HCT116 (cell line): ENCODE data around the gene ARHGAP27. TPM values are rescaled to one million over a fixed set of nuclear protein-coding genes. Genes with fewer than 3 reads are reported as not detected.
"Not testable (repeated sequence)": the region's sequence is repeated elsewhere in the genome, so short reads cannot be mapped to it uniquely, and the experiment has no call there.

Experiments used
- ATAC-seq: fragments of 200-7000 bp; cut with Tn5 transposase; 2 replicates; pipeline ENCODE4 v1.9.1; 2020; ENCODE audit warnings: mild to moderate bottlenecking, moderate library complexity
- BruUV-seq: library from RNA; stranded (reverse); fragments of 400-500 nt; replicated peaks from 2 replicates; lab custom pipeline; 2021; lab: Mats Ljungman, UMichigan
- CTCF ChIA-PET: fragments of 300-600 bp; sonication (Branson Sonifier 250); formaldehyde crosslinking; loops from one replicate; lab custom pipeline; 2021; ENCODE audit warnings: antibody characterized with exemption; lab: Charles Lee
- POLR2A ChIA-PET: fragments of 300-600, 350-600 bp; sonication (Branson Sonifier 250); formaldehyde crosslinking; loops from one replicate; lab custom pipeline; 2021; ENCODE audit warnings: antibody characterized with exemption; lab: Charles Lee
- RAD21 ChIA-PET, 2 experiments: fragments of 300-600 bp; sonication (Branson Sonifier 250); formaldehyde crosslinking; loops; one replicate each; lab custom pipeline; 2023; ENCODE audit warnings: low total read pairs in 2 of 2; ENCODE audit not compliant: uncharacterized antibody in 2 of 2, unreplicated experiment in 2 of 2, low non-redundant PET in 1 of 2; lab: Charles Lee
- DNase-seq: peaks from one replicate; pipeline ENCODE4 v3.0.0-alpha.2; 2010; ENCODE audit warnings: low read depth, low spot score
- H2AFZ ChIP-seq: fragments of 200-600 bp; shearing (Covaris generic), sonication (generic); 2 replicates; pipeline ENCODE4 v1.6.1; 2017; ENCODE audit warnings: low read depth, mixed run types, mixed read lengths, antibody characterized with exemption, low read length; ENCODE audit not compliant: poor library complexity, severe bottlenecking
- H3K27ac ChIP-seq: 2 replicates; pipeline ENCODE4 v1.5.1; 2012; ENCODE audit warnings: low read depth, low read length
- H3K27me3 ChIP-seq: fragments of 200-600 bp; sonication (generic); 2 replicates; pipeline ENCODE4 v1.6.1; 2016; ENCODE audit warnings: mixed run types, low read length, mixed read lengths; ENCODE audit not compliant: insufficient read depth
- H3K36me3 ChIP-seq, 2 experiments: fragments of 200-500 bp in 1 of 2; fragments of 200-600 bp in 1 of 2; sonication (Bioruptor generic) in 1 of 2; sonication (generic) in 1 of 2; 2 replicates each; pipeline versions ENCODE4 v1.5.1 to v1.6.1; 2014 to 2016; ENCODE audit warnings: low read length in 2 of 2, inconsistent platforms in 1 of 2, mixed read lengths in 1 of 2, mixed run types in 1 of 2; ENCODE audit not compliant: insufficient read depth in 2 of 2, control insufficient read depth in 1 of 2
- H3K4me1 ChIP-seq, 2 experiments: fragments of 200-600 bp in 1 of 2; sonication (generic) in 1 of 2; 2 replicates each; pipeline versions ENCODE4 v1.5.1 to v1.6.1; 2012 to 2017; ENCODE audit warnings: low read length in 2 of 2, inconsistent platforms in 1 of 2, mild to moderate bottlenecking in 1 of 2, mixed read lengths in 1 of 2, mixed run types in 1 of 2, moderate library complexity in 1 of 2; ENCODE audit not compliant: insufficient read depth in 2 of 2, control insufficient read depth in 1 of 2
- H3K4me2 ChIP-seq: fragments of 200-600 bp; sonication (generic); 2 replicates; pipeline ENCODE4 v1.6.1; 2017; ENCODE audit warnings: mixed run types, low read length, mixed read lengths
- H3K4me3 ChIP-seq, 2 experiments: fragments of 200-600 bp in 1 of 2; sonication (generic) in 1 of 2; replicated peaks in 1 of 2; 2 replicates each; pipeline ENCODE4 v1.5.1; 2011 to 2016; ENCODE audit warnings: low read length in 2 of 2, control low read depth in 1 of 2, low read depth in 1 of 2, mild to moderate bottlenecking in 1 of 2, mixed read lengths in 1 of 2, mixed run types in 1 of 2
- H3K79me2 ChIP-seq: fragments of 200-600 bp; sonication (generic); 2 replicates; pipeline ENCODE4 v1.6.1; 2017; ENCODE audit warnings: mild to moderate bottlenecking, mixed run types, low read length, moderate library complexity, mixed read lengths; ENCODE audit not compliant: insufficient read depth
- H3K9ac ChIP-seq: fragments of 200-600 bp; sonication (generic); 2 replicates; pipeline ENCODE4 v1.6.1; 2016; ENCODE audit warnings: low read length, mixed read lengths
- H3K9me2 ChIP-seq: fragments of 200-600 bp; sonication (generic), shearing (Covaris generic); 2 replicates; pipeline ENCODE4 v1.6.1; 2017; ENCODE audit warnings: mixed run types, mild to moderate bottlenecking, moderate library complexity; ENCODE audit not compliant: insufficient read depth
- H3K9me3 ChIP-seq, 2 experiments: fragments of 200-500 bp in 1 of 2; fragments of 200-600 bp in 1 of 2; sonication (Bioruptor generic) in 1 of 2; sonication (generic) in 1 of 2; 2 replicates each; pipeline ENCODE4 v1.6.1; 2014 to 2017; ENCODE audit warnings: low read length in 2 of 2, mixed read lengths in 2 of 2, inconsistent platforms in 1 of 2, low read depth in 1 of 2, mild to moderate bottlenecking in 1 of 2, mixed run types in 1 of 2, moderate library complexity in 1 of 2; ENCODE audit not compliant: control insufficient read depth in 1 of 2, insufficient read depth in 1 of 2
- H4K20me1 ChIP-seq: fragments of 200-600 bp; sonication (generic), shearing (Covaris generic); 2 replicates; pipeline ENCODE4 v1.6.1; 2017; ENCODE audit warnings: mixed run types, mild to moderate bottlenecking, moderate library complexity; ENCODE audit not compliant: insufficient read depth
- CBX3 ChIP-seq: IDR thresholded peaks from 2 replicates; pipeline ENCODE4 v1.6.1; 2012; ENCODE audit warnings: low read depth
- FOSL1 ChIP-seq: IDR thresholded peaks from 2 replicates; pipeline ENCODE4 v1.6.1; 2012; ENCODE audit warnings: low read depth
- JUND ChIP-seq: IDR thresholded peaks from 2 replicates; pipeline ENCODE4 v1.6.1; 2012
- POLR2AphosphoS5 ChIP-seq: IDR thresholded peaks from 2 replicates; pipeline ENCODE4 v1.6.1; 2011; ENCODE audit warnings: mild to moderate bottlenecking, low read depth, low read length, moderate library complexity
- SP1 ChIP-seq: IDR thresholded peaks from 2 replicates; pipeline ENCODE4 v1.6.1; 2012; ENCODE audit warnings: low read depth
- intact Hi-C: fragments of 100-400 bp; cut with micrococcal nuclease; formaldehyde crosslinking; loops from 2 replicates; pipeline ENCODE4 v1.10.0; 2022
- total RNA-seq: library from RNA; stranded (reverse); gene quantifications from one replicate; pipeline ENCODE4 v1.2.1, GENCODE V29; 2021; ENCODE audit not compliant: unreplicated experiment
- TF ChIP-seq, protein P1 (sequence below): IDR thresholded peaks from 2 replicates; pipeline ENCODE4 v1.6.1; 2012

Gene ARHGAP27
- total RNA-seq, 1 experiment from 2014 or later: 46.7 TPM

DNA sequence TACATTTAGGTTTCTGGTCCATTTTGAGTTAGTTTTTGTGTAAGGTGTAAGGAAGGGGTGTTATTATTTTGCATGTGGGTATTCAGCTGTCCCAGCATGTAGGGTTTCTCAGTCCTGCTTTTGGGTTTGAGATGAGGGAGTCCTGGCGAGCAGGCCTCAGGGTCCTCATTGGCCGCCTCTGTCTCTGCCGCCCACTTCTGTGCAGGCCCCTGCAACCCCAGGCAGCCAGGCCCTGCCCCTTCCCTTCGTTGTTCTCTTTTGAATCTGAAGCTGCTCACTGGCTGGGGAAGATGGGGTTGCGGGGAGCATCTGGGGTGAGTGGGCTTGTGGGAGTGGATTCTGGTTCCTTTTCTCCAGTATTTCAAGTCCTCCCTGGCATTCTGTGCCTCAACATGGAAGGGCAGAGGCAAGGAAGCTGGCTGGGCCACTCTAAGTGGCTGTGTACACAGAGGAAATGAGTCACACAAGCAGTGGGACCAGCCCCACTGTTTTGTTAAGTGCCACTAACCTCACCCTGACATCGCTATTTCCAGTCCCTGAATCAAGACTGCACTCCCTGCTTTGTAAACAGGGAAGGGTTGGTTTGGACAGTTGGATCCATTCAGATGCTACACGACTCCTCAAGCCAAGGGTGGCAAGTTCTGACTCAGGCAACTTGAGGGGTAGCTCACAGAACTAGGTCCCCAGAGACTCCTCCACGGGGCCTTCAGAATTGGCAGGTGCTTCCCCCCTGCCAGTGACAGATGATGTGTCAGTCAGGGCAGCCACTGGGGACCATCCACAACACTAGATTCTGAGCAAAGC is 29.1 kb upstream of the ARHGAP27 start:
- BruUV-seq, POLR2A ChIA-PET, H2AFZ ChIP-seq, intact Hi-C loops, RAD21 ChIA-PET, H3K79me2 ChIP-seq, H3K9me3 ChIP-seq, H3K9me2 ChIP-seq, H3K27me3 ChIP-seq, H4K20me1 ChIP-seq, CTCF ChIA-PET, H3K4me3 ChIP-seq, H3K36me3 ChIP-seq: not testable (repeated sequence)
- Histone ChIP-seq H3K27ac (peak overlapping the region; percentile 47; the same call in 1 of the 2 replicates), H3K9ac (peak overlapping the region; percentile 38), H3K4me1 (peaks cover 6 to 19% of the 10 kb centered on the region in 2 experiments), H3K4me2 (peak overlapping the region; percentile 67)
- ATAC-seq (peak; percentile 95), DNase-seq (peak; percentile 50)
- TF ChIP-seq, protein P1, sequence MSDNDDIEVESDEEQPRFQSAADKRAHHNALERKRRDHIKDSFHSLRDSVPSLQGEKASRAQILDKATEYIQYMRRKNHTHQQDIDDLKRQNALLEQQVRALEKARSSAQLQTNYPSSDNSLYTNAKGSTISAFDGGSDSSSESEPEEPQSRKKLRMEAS: peak; percentile 36; the same call in 1 of the 2 replicates
- TF ChIP-seq CBX3 (peak; percentile 79), POLR2AphosphoS5 (peak; percentile 23; the same call in 1 of the 2 replicates), FOSL1 (peak; percentile 84), JUND (peak; percentile 80), SP1 (peak; percentile 52)

- H3K9me3 ChIP-seq, H3K36me3 ChIP-seq, BruUV-seq, H2AFZ ChIP-seq, H3K9me2 ChIP-seq, CTCF ChIA-PET, intact Hi-C loops, H3K4me2 ChIP-seq, H3K27ac ChIP-seq, H3K9ac ChIP-seq, H3K79me2 ChIP-seq, H3K27me3 ChIP-seq, POLR2A ChIA-PET, ATAC-seq, H4K20me1 ChIP-seq, RAD21 ChIA-PET, H3K4me3 ChIP-seq, DNase-seq: not testable (repeated sequence)
- peaks cover 6 to 19% of the 10 kb centered on the region in 2 experiments for H3K4me1 ChIP-seq
Observed at GRCh38 chr17:45460422-45460821, 27.8 kb upstream of the ARHGAP27 start.

DNA sequence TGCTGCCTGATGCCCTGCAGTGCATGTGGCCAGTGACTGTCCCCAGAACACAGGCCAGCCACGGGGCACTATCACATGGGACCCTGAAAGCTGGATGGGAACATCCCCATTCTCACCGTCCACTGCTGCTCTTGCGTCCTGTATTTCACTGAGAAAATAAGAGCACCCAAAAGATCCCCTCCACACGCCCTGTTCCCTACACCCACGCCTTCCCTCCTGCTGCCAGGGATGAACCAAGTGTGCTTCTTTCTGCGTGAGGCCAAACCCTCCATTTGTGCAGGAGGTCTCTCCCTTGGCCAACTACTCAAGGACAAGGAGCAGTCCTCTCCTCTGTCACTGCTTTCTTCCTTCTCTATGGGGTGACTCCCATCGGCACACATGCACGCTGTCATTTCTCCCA is 21.7 kb upstream of the ARHGAP27 start:
- POLR2A ChIA-PET, H3K9me2 ChIP-seq, DNase-seq, CTCF ChIA-PET, RAD21 ChIA-PET, H3K27me3 ChIP-seq, H3K4me2 ChIP-seq, H3K9me3 ChIP-seq, H3K9ac ChIP-seq, H3K4me1 ChIP-seq, H3K36me3 ChIP-seq, H4K20me1 ChIP-seq, H2AFZ ChIP-seq, H3K4me3 ChIP-seq, intact Hi-C loops, BruUV-seq, H3K27ac ChIP-seq, H3K79me2 ChIP-seq, ATAC-seq: not testable (repeated sequence)

DNA sequence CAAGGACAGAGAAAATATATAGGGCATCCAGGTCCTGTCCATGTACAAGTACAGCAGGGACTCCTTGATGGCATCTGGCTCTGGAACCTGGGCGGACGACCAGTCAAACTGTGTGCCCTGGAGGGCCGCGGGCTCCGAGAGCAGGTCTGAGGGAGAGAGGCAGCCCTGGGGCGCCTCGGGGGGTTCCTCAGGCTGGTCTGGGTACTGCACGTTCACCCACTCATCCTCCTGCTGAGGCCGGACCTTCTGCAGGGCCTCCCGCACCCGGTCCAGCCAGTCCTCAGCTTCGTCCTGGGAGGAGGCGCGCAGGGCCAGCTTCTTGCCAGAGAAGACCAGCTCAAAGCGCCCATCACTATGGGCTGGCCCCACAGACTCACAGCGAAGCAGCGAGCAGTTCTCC is 21.1 kb upstream of the ARHGAP27 start:
- H4K20me1 ChIP-seq, RAD21 ChIA-PET, POLR2A ChIA-PET, intact Hi-C loops, BruUV-seq, H3K9ac ChIP-seq, H3K27me3 ChIP-seq, H3K27ac ChIP-seq, H3K9me2 ChIP-seq, H2AFZ ChIP-seq, CTCF ChIA-PET, H3K4me3 ChIP-seq, H3K4me1 ChIP-seq, H3K79me2 ChIP-seq, H3K36me3 ChIP-seq, H3K9me3 ChIP-seq, DNase-seq, H3K4me2 ChIP-seq: not testable (repeated sequence)
- peak; percentile 71 for ATAC-seq
